H9 (cell line): Measurements from ENCODE around the gene PTPRN2. TPM values are rescaled to one million over a fixed set of nuclear protein-coding genes. Genes with fewer than 3 reads are reported as not detected.

Experiments used
- DNase-seq: peaks from one replicate; pipeline ENCODE4 v3.0.0-alpha.2; 2017
- H2AFZ ChIP-seq: one replicate; pipeline ENCODE4 v1.6.1; 2013; ENCODE audit warnings: mild to moderate bottlenecking, low read length, control low read depth, moderate library complexity
- H2AK5ac ChIP-seq: 2 replicates; pipeline ENCODE4 v1.6.1; 2013; ENCODE audit warnings: low read length, control low read depth, mixed read lengths; ENCODE audit not compliant: insufficient read length
- H2BK120ac ChIP-seq: one replicate; pipeline ENCODE4 v1.6.1; 2013; ENCODE audit warnings: low read depth, mild to moderate bottlenecking, low read length, control low read depth, inconsistent platforms; ENCODE audit not compliant: poor library complexity, severe bottlenecking
- H2BK12ac ChIP-seq: 2 replicates; pipeline ENCODE4 v1.6.1; 2013; ENCODE audit warnings: low read length, control low read depth, mixed read lengths, low read depth; ENCODE audit not compliant: insufficient read length
- H2BK15ac ChIP-seq: 2 replicates; pipeline ENCODE4 v1.6.1; 2013; ENCODE audit warnings: low read depth, low read length, control low read depth
- H2BK20ac ChIP-seq: one replicate; pipeline ENCODE4 v1.6.1; 2013; ENCODE audit warnings: low read depth, mild to moderate bottlenecking, low read length, control low read depth, inconsistent platforms; ENCODE audit not compliant: poor library complexity, severe bottlenecking
- H2BK5ac ChIP-seq: 2 replicates; pipeline ENCODE4 v1.6.1; 2013; ENCODE audit warnings: low read length, control low read depth, mixed read lengths; ENCODE audit not compliant: insufficient read length
- H3K14ac ChIP-seq: 2 replicates; pipeline ENCODE4 v1.6.1; 2013; ENCODE audit warnings: low read length, control low read depth; ENCODE audit not compliant: insufficient read depth
- H3K18ac ChIP-seq: 2 replicates; pipeline ENCODE4 v1.6.1; 2013; ENCODE audit warnings: low read depth, mild to moderate bottlenecking, mixed read lengths, low read length, control low read depth; ENCODE audit not compliant: insufficient read length
- H3K23ac ChIP-seq: 2 replicates; pipeline ENCODE4 v1.6.1; 2013; ENCODE audit warnings: low read length, control low read depth, mixed read lengths, low read depth; ENCODE audit not compliant: insufficient read length
- H3K23me2 ChIP-seq: 2 replicates; pipeline ENCODE4 v1.6.1; 2013; ENCODE audit warnings: low read depth, mild to moderate bottlenecking, mixed read lengths, low read length, control low read depth; ENCODE audit not compliant: insufficient read length, poor library complexity, severe bottlenecking
- H3K27ac ChIP-seq: 2 replicates; pipeline ENCODE4 v1.5.1; 2013; ENCODE audit warnings: low read length, control low read depth, mixed read lengths, low read depth; ENCODE audit not compliant: insufficient read length
- H3K27me3 ChIP-seq: 2 replicates; pipeline ENCODE4 v1.6.1; 2013; ENCODE audit warnings: low read length, control low read depth, inconsistent platforms; ENCODE audit not compliant: insufficient read depth
- H3K4ac ChIP-seq: 2 replicates; pipeline ENCODE4 v1.6.1; 2013; ENCODE audit warnings: low read depth, mild to moderate bottlenecking, control low read depth, inconsistent platforms, low read length, moderate library complexity
- H3K4me1 ChIP-seq: 2 replicates; pipeline ENCODE4 v1.6.1; 2013; ENCODE audit warnings: low read length, control low read depth, inconsistent platforms; ENCODE audit not compliant: insufficient read depth
- H3K4me2 ChIP-seq: 2 replicates; pipeline ENCODE4 v1.6.1; 2013; ENCODE audit warnings: low read length, control low read depth, mixed read lengths; ENCODE audit not compliant: insufficient read length, insufficient read depth
- H3K56ac ChIP-seq: 2 replicates; pipeline ENCODE4 v1.6.1; 2013; ENCODE audit warnings: low read depth, mild to moderate bottlenecking, mixed read lengths, low read length, control low read depth; ENCODE audit not compliant: insufficient read length
- H3K79me1 ChIP-seq: 2 replicates; pipeline ENCODE4 v1.6.1; 2013; ENCODE audit warnings: low read depth, mild to moderate bottlenecking, moderate library complexity, low read length, control low read depth, inconsistent platforms; ENCODE audit not compliant: insufficient read depth, poor library complexity, severe bottlenecking
- H3K79me2 ChIP-seq: 2 replicates; pipeline ENCODE4 v1.6.1; 2013; ENCODE audit warnings: low read length, control low read depth, inconsistent platforms; ENCODE audit not compliant: insufficient read depth
- H3K9ac ChIP-seq: 2 replicates; pipeline ENCODE4 v1.6.1; 2013; ENCODE audit warnings: low read length, control low read depth, mixed read lengths; ENCODE audit not compliant: insufficient read length; ENCODE audit errors: extremely low read depth
- H3K9me3 ChIP-seq: one replicate; pipeline ENCODE4 v1.6.1; 2013; ENCODE audit warnings: low read depth, low read length, inconsistent platforms; ENCODE audit not compliant: control insufficient read depth
- H3T11ph ChIP-seq: one replicate; pipeline ENCODE4 v1.6.1; 2013; ENCODE audit warnings: mild to moderate bottlenecking, low read length, control low read depth, inconsistent platforms
- H4K20me1 ChIP-seq: one replicate; pipeline ENCODE4 v1.6.1; 2013; ENCODE audit not compliant: control insufficient read depth, insufficient read length, insufficient read depth
- H4K5ac ChIP-seq: 2 replicates; pipeline ENCODE4 v1.6.1; 2013; ENCODE audit warnings: low read depth, mild to moderate bottlenecking, mixed read lengths, low read length, control low read depth; ENCODE audit not compliant: insufficient read length
- H4K8ac ChIP-seq: replicated peaks from 2 replicates; pipeline ENCODE4 v1.6.1; 2013; ENCODE audit warnings: low read length, control low read depth, mixed read lengths, low read depth; ENCODE audit not compliant: insufficient read length
- H4K91ac ChIP-seq: 2 replicates; pipeline ENCODE4 v1.6.1; 2013; ENCODE audit warnings: low read depth, mild to moderate bottlenecking, moderate library complexity, mixed read lengths, low read length, control low read depth; ENCODE audit not compliant: insufficient read length
- H3K27ac Mint-ChIP-seq, 3 experiments: 2 replicates in 2 of 3; 3 replicates in 1 of 3; pipeline ENCODE4 v1.8.0; 2020 to 2021; ENCODE audit warnings: mixed read lengths in 3 of 3, mild to moderate bottlenecking in 1 of 3, moderate library complexity in 1 of 3
- H3K27me3 Mint-ChIP-seq: 2 replicates; pipeline ENCODE4 v1.8.0; 2021; ENCODE audit warnings: low read depth, mild to moderate bottlenecking, moderate library complexity, mixed read lengths
- H3K36me3 Mint-ChIP-seq, 3 experiments: 2 replicates in 2 of 3; 3 replicates in 1 of 3; pipeline ENCODE4 v1.8.0; 2020 to 2021; ENCODE audit warnings: low read depth in 3 of 3, mixed read lengths in 3 of 3; ENCODE audit not compliant: insufficient read depth in 1 of 3
- H3K4me1 Mint-ChIP-seq, 2 experiments: 2 replicates each; pipeline ENCODE4 v1.8.0; 2020; ENCODE audit warnings: mixed read lengths in 2 of 2
- H3K4me3 Mint-ChIP-seq, 2 experiments: 2 replicates in 1 of 2; 3 replicates in 1 of 2; pipeline ENCODE4 v1.8.0; 2020 to 2021; ENCODE audit warnings: mild to moderate bottlenecking in 2 of 2, mixed read lengths in 2 of 2, moderate library complexity in 1 of 2
- H3K9me3 Mint-ChIP-seq, 2 experiments: 2 replicates in 1 of 2; 3 replicates in 1 of 2; pipeline ENCODE4 v1.8.0; 2020; ENCODE audit warnings: mild to moderate bottlenecking in 2 of 2, mixed read lengths in 2 of 2, moderate library complexity in 1 of 2
- WGBS: extraction: QIAGEN DNeasy Blood & Tissue Kit; methylation state at CpG from one replicate; pipeline ENCODE4 v1.1.7; 2013; ENCODE audit warnings: missing lambda C conversion rate, low lambda C conversion rate, mixed read lengths; ENCODE audit not compliant: insufficient read length; ENCODE audit errors: extremely low coverage; 5-methylcytosine and 5-hydroxymethylcytosine counted together
- total RNA-seq: library from RNA; stranded (reverse); gene quantifications from 2 replicates; pipeline ENCODE4 v1.2.1, GENCODE V29; 2021
- TF ChIP-seq, protein P1 (sequence below): fragments of 200-600 bp; sonication (generic); conservative IDR thresholded peaks from 3 replicates; pipeline ENCODE4 v1.8.0; 2021; ENCODE audit warnings: antibody characterized with exemption, mild to moderate bottlenecking

PTPRN2 gene
- total RNA-seq, 1 experiment from 2014 or later: 5.2 TPM

DNA sequence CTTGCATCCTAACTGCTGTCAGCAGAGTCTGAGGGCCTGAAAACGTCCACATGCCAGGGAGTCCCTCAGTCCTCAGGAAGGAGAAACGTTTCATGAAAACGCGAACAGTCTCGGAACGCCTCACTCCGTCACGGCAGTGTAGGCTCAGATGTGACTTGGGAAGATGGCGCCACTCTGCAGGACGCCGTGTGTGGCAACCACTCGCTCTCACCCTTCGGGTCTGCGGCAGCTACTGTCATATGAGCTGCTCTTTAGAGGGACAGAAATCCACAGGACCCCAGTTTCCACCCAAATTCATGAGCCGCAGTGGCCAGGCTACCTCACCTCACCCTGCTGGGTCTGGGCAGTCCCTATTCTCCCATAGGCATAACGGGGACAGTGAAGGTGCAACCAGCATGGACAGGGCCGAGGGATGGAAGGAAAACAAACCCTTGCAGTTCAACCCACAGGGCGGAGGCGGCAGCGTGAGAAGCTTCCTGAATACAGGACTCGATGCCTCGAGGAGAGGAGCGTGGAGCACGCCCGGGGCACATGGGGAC lies 812.5 kb downstream of the PTPRN2 start:
- Histone ChIP-seq H3K23me2 (no peaks in the 10 kb centered on the region), H3K4ac (no peak overlapping the region), H3T11ph (no peak overlapping the region), H3K4me2 (no peak overlapping the region), H4K20me1 (no peaks in the 10 kb centered on the region), H3K79me1 (no peaks in the 10 kb centered on the region), H3K14ac (no peak overlapping the region; the same call in 1 of the 2 replicates), H3K18ac (no peak overlapping the region), H2BK5ac (no peak overlapping the region), H3K9me3 (no peaks in the 10 kb centered on the region), H2AFZ (no peak overlapping the region), H4K91ac (no peak overlapping the region), H2BK20ac (no peak overlapping the region), H3K27ac (no peak overlapping the region), H3K4me1 (no peaks in the 10 kb centered on the region), H2BK120ac (no peak overlapping the region), H2BK12ac (no peak overlapping the region), H2BK15ac (no peak overlapping the region), H4K8ac (no peak overlapping the region), H2AK5ac (no peak overlapping the region), H4K5ac (no peak overlapping the region), H3K9ac (no peak overlapping the region), H3K23ac (no peak overlapping the region), H3K27me3 (no peaks in the 10 kb centered on the region), H3K56ac (no peak overlapping the region), H3K79me2 (no peaks in the 10 kb centered on the region)
- TF ChIP-seq, protein P1, sequence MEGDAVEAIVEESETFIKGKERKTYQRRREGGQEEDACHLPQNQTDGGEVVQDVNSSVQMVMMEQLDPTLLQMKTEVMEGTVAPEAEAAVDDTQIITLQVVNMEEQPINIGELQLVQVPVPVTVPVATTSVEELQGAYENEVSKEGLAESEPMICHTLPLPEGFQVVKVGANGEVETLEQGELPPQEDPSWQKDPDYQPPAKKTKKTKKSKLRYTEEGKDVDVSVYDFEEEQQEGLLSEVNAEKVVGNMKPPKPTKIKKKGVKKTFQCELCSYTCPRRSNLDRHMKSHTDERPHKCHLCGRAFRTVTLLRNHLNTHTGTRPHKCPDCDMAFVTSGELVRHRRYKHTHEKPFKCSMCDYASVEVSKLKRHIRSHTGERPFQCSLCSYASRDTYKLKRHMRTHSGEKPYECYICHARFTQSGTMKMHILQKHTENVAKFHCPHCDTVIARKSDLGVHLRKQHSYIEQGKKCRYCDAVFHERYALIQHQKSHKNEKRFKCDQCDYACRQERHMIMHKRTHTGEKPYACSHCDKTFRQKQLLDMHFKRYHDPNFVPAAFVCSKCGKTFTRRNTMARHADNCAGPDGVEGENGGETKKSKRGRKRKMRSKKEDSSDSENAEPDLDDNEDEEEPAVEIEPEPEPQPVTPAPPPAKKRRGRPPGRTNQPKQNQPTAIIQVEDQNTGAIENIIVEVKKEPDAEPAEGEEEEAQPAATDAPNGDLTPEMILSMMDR: no peak
- WGBS: no CpG with 5 or more reads among the region's 25 CpGs
- H3K4me3 Mint-ChIP-seq: no peak overlapping the region
- no peaks in the 10 kb centered on the region for H3K4me1 Mint-ChIP-seq
- no peak for DNase-seq
- peaks cover 0 to 8% (median 5%) of the 10 kb centered on the region in 3 experiments; a peak in 5 of 7 replicates for H3K36me3 Mint-ChIP-seq
- peaks cover 11 to 13% of the 10 kb centered on the region in 2 experiments for H3K9me3 Mint-ChIP-seq
- H3K27ac Mint-ChIP-seq: no peak overlapping the region
- peaks cover 47% of the 10 kb centered on the region for H3K27me3 Mint-ChIP-seq
